ENCODE results near the gene RBP3. TPM values are rescaled to one million over a fixed set of nuclear protein-coding genes. Genes with fewer than 3 reads are reported as not detected.

RBP3 gene
- total RNA-seq, 2 donors from 2014 or later, result not detected

DNA sequence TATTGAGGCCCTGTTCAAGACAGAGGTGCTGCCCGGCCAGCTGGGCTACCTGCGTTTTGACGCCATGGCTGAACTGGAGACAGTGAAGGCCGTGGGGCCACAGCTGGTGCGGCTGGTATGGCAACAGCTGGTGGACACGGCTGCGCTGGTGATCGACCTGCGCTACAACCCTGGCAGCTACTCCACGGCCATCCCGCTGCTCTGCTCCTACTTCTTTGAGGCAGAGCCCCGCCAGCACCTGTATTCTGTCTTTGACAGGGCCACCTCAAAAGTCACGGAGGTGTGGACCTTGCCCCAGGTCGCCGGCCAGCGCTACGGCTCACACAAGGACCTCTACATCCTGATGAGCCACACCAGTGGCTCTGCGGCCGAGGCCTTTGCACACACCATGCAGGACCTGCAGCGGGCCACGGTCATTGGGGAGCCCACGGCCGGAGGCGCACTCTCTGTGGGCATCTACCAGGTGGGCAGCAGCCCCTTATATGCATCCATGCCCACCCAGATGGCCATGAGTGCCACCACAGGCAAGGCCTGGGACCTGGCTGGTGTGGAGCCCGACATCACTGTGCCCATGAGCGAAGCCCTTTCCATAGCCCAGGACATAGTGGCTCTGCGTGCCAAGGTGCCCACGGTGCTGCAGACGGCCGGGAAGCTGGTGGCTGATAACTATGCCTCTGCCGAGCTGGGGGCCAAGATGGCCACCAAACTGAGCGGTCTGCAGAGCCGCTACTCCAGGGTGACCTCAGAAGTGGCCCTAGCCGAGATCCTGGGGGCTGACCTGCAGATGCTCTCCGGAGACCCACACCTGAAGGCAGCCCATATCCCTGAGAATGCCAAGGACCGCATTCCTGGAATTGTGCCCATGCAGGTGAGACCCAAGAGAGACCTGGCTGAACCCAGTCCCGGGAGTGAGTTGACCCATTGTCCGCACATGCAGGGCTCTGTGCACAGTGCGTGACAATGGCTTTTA is 2.8 kb downstream of the RBP3 start:
- Mint-ChIP-seq H3K4me3 (no peak overlapping the region), H3K27me3 (peaks cover 11% of the 10 kb centered on the region), H3K36me3 (ENCODE audit: low read depth) (no peaks in the 10 kb centered on the region), H3K4me1 (peaks cover 2% of the 10 kb centered on the region), H3K27ac (no peak overlapping the region)
- no peak for DNase-seq
- ATAC-seq, result no peak
- H3K9me3 ChIP-seq (ENCODE audit: control insufficient read depth, low read length, poor library complexity, severe bottlenecking), result no peaks in the 10 kb centered on the region

DNA sequence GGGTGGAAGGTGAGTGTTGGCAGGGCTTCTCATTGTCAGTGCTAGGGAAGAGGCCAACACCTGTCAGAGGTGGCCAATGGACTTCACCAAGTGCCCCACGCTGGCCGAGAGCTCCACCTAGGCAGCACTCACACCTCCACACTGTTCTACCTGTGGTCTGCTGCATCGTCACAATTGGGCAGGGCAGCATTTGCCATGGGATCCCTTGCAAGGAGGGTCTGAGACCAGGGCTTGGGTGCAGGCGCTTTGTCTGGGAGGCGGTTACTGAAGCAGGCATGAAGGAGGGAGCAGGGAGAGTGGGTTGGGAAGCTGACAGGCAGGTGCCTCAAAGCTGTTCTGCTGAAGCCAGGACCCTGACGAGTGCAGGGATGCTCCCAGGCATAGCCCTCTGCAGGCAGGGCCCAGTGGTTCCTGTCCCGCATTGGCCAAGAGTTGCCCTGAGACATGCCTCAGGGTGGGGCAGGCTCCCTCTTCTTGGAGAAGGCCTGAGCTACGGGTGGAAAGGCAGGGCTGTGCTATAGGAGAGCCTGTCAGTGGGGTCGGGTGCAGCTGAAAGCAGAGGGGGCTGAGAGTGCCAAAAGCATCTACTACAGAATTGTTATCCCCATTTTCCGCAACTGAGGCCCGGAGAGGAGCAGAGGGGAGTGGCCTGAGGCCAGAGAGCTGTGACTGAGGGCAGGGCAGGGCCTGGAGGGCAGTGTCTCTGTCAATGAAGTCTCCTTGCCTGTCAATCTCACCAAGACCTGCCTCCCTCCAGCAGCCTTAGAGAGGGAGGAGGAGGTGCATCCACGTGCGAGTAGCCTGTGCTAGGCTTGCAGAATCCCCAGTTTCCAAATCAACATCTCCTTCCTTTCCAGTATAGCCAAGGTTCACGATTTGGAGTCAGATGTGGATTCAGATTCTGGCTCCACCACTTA is 4.0 kb downstream of the RBP3 start:
- H3K9me3 ChIP-seq (ENCODE audit: control insufficient read depth, low read length, poor library complexity, severe bottlenecking), result no peaks in the 10 kb centered on the region
- DNase-seq, result no peak
- Mint-ChIP-seq H3K4me3 (no peak overlapping the region), H3K36me3 (ENCODE audit: low read depth) (no peaks in the 10 kb centered on the region), H3K27me3 (peaks cover 6% of the 10 kb centered on the region), H3K27ac (no peak overlapping the region), H3K4me1 (no peaks in the 10 kb centered on the region)
- ATAC-seq, result no peak

DNA sequence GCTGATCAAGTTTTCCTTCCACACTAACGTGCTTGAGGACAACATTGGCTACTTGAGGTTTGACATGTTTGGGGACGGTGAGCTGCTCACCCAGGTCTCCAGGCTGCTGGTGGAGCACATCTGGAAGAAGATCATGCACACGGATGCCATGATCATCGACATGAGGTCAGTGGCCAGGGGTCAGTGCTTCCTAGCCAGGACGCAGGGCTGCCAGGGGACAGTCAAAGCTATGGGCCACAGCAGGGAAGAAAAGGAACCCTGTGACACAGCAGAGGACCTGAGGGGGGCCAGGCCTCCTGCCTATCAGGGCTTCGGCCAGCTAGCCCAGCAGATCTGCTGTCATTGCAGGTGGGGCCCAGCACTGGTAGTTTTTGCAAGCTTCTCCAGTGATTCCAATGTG is 5.2 kb downstream of the RBP3 start:
- H3K9me3 ChIP-seq (ENCODE audit: control insufficient read depth, low read length, poor library complexity, severe bottlenecking), result no peaks in the 10 kb centered on the region
- Mint-ChIP-seq H3K4me1 (no peaks in the 10 kb centered on the region), H3K27me3 (peaks cover 6% of the 10 kb centered on the region), H3K27ac (no peak overlapping the region), H3K4me3 (no peak overlapping the region), H3K36me3 (ENCODE audit: low read depth) (no peaks in the 10 kb centered on the region)
- DNase-seq (no peak), ATAC-seq (no peak)

DNA sequence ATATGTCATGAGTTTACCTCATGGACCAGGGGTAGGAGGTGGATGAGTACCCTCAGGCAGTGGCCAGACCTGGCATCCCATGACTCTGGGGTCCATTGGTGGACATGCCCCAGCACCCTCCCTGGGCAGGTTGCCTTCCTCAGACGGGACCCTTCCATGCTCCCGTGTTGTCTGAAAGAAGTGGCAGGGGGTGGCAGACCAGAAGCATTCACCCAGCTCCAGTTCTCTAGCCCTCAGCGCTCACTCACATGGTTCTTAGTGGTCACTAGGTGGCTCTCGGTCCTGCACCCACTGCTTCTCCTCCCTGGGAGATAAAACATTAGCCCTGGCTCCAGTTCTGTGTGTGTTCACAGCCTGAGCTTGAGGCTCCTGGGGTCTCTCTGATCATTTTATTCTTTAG is 6.0 kb downstream of the RBP3 start:
- no peaks in the 10 kb centered on the region for H3K9me3 ChIP-seq (ENCODE audit: control insufficient read depth, low read length, poor library complexity, severe bottlenecking)
- Mint-ChIP-seq H3K27me3 (peaks cover 6% of the 10 kb centered on the region), H3K4me1 (no peaks in the 10 kb centered on the region), H3K36me3 (ENCODE audit: low read depth) (no peaks in the 10 kb centered on the region), H3K27ac (peak overlapping the region; percentile 21), H3K4me3 (no peak overlapping the region)
- ATAC-seq, result no peak
- no peak for DNase-seq

DNA sequence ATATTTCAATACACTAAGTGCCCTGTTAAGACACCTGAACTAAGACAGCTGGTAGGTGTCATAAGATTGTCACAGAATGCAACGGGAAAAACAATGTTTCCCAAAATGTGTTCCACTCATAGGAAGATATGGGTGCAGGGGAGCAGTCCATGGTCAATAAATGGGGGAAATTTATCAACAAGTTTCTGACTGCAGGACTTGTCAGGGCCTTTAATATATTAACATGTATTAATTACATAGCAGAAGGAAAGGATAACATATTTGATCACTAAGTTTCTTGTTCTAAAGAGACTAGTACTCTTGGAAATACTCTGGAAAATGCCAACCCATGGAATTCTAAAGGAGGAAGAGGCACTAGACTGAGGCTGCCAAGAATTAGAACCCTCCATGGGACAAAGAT is 6.7 kb downstream of the RBP3 start:
- Mint-ChIP-seq H3K27ac (no peak overlapping the region), H3K4me1 (no peaks in the 10 kb centered on the region), H3K27me3 (peaks cover 3% of the 10 kb centered on the region), H3K4me3 (no peak overlapping the region), H3K36me3 (ENCODE audit: low read depth) (no peaks in the 10 kb centered on the region)
- no peak for ATAC-seq
- no peak for DNase-seq
- no peaks in the 10 kb centered on the region for H3K9me3 ChIP-seq (ENCODE audit: control insufficient read depth, low read length, poor library complexity, severe bottlenecking)

DNA sequence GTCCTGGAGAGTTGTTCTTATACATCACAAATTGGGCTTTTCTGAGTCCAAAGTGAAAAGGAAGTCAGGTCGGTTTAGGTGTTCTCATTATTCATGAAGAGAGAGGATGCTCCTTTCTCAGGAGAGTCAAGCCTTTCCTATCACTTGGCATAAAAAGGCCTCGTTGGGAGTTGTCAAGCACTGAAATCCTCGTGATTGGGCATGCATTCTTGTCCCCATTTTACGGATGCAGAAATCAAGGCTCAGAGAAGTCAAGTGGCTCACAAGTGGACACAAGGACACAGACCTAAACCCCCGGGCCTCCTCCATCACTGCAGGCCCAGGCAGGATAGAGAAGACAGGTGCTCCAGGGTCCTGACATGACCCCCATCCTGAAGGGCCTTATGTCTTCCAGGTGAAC is 8.5 kb downstream of the RBP3 start:
- no peaks in the 10 kb centered on the region for H3K27me3 Mint-ChIP-seq
- H3K4me3 Mint-ChIP-seq, result no peak overlapping the region

DNA sequence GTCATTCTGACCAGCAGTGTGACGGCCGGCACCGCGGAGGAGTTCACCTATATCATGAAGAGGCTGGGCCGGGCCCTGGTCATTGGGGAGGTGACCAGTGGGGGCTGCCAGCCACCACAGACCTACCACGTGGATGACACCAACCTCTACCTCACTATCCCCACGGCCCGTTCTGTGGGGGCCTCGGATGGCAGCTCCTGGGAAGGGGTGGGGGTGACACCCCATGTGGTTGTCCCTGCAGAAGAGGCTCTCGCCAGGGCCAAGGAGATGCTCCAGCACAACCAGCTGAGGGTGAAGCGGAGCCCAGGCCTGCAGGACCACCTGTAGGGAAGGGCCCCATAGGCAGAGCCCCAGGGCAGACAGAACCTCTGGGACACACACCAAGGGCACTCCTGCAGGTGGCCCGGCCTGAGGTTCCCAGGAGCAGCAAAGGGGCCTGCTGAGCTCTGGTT is 9.0 kb downstream of the RBP3 start:
- ATAC-seq (no peak), DNase-seq (no peak)
- Mint-ChIP-seq H3K27ac (no peak overlapping the region), H3K36me3 (ENCODE audit: low read depth) (no peaks in the 10 kb centered on the region), H3K27me3 (no peaks in the 10 kb centered on the region), H3K4me1 (no peaks in the 10 kb centered on the region), H3K4me3 (no peak overlapping the region)
- H3K9me3 ChIP-seq (ENCODE audit: control insufficient read depth, low read length, poor library complexity, severe bottlenecking), result no peaks in the 10 kb centered on the region

More for the DNA sequence above, 8.5 kb downstream of the RBP3 start:
- Mint-ChIP-seq H3K36me3 (ENCODE audit: low read depth) (no peaks in the 10 kb centered on the region), H3K27ac (no peak overlapping the region), H3K4me1 (no peaks in the 10 kb centered on the region)
- ATAC-seq (no peak), DNase-seq (no peak)
- no peaks in the 10 kb centered on the region for H3K9me3 ChIP-seq (ENCODE audit: control insufficient read depth, low read length, poor library complexity, severe bottlenecking)

DNA sequence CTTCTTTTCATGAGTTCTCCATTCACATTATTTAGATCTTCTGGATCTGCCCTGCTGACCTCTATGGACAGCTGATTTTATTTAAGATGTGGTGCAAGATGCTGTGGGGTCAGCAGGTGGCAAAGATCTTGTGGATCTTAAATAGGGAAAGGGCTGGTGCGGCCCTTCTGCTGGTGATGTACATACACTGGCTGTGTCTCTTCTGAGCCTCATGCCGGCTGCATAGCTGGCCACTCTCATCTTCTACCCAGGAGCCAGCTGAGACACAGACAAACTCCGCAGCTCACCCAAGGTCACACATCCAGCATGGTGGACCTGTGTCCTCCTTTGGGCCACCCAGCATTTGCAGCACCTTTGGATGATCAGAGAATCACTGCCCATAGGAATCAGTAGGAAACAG is 9.7 kb downstream of the RBP3 start:
- Mint-ChIP-seq H3K4me1 (no peaks in the 10 kb centered on the region), H3K4me3 (no peak overlapping the region), H3K27ac (no peak overlapping the region), H3K27me3 (no peaks in the 10 kb centered on the region), H3K36me3 (ENCODE audit: low read depth) (no peaks in the 10 kb centered on the region)
- no peaks in the 10 kb centered on the region for H3K9me3 ChIP-seq (ENCODE audit: control insufficient read depth, low read length, poor library complexity, severe bottlenecking)
- ATAC-seq (no peak), DNase-seq (no peak)

DNA sequence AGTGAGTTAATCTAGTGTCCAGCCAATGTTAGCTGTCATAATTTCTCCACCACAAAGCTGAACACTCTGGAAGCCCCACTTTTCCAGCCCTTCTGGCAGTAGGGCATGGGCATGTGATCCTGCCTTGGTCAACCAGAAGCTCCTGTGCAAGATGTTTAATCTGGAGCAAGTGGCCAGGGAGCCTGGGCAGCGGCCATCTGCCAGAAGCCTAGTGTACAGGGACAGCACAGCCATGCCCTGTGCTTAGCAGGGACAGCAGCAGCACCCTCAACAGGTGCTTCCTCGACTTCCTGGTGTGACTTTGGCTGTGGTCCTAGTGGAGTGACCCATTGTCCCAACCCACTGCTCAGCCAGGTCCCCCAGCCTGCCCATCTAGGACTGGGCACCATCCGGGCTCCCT is 10.3 kb downstream of the RBP3 start:
- ATAC-seq (no peak), DNase-seq (no peak)
- no peak overlapping the region for H3K4me3 Mint-ChIP-seq
- no peaks in the 10 kb centered on the region for H3K27me3 Mint-ChIP-seq
- H3K36me3 Mint-ChIP-seq (ENCODE audit: low read depth), result no peaks in the 10 kb centered on the region
- H3K4me1 Mint-ChIP-seq, result no peaks in the 10 kb centered on the region
- H3K27ac Mint-ChIP-seq, result no peak overlapping the region
- no peaks in the 10 kb centered on the region for H3K9me3 ChIP-seq (ENCODE audit: control insufficient read depth, low read length, poor library complexity, severe bottlenecking)

DNA sequence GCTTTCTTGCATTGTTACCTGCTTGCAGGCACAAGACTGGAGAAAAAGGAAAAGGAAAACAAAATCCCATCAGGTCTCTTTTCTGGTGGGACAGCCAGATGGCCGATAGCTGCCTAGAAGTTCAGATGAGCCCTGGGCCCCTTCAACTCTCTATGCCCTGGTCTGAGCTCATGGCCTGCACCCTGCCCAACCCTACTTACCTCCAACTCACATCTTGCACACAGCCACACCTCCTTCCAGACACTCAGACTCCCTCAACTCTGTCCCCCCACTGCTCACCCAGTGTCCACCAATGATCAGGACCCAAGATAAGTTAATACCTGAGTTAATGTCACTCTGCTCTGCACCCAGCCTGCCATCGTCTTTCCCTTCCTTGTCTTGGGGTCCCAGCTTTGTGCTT is 10.9 kb downstream of the RBP3 start:
- Mint-ChIP-seq H3K4me1 (no peaks in the 10 kb centered on the region), H3K27ac (peak overlapping the region; percentile 49), H3K36me3 (ENCODE audit: low read depth) (no peaks in the 10 kb centered on the region), H3K27me3 (peaks cover 3% of the 10 kb centered on the region), H3K4me3 (no peak overlapping the region)
- H3K9me3 ChIP-seq (ENCODE audit: control insufficient read depth, low read length, poor library complexity, severe bottlenecking), result no peaks in the 10 kb centered on the region
- ATAC-seq (no peak), DNase-seq (no peak)

DNA sequence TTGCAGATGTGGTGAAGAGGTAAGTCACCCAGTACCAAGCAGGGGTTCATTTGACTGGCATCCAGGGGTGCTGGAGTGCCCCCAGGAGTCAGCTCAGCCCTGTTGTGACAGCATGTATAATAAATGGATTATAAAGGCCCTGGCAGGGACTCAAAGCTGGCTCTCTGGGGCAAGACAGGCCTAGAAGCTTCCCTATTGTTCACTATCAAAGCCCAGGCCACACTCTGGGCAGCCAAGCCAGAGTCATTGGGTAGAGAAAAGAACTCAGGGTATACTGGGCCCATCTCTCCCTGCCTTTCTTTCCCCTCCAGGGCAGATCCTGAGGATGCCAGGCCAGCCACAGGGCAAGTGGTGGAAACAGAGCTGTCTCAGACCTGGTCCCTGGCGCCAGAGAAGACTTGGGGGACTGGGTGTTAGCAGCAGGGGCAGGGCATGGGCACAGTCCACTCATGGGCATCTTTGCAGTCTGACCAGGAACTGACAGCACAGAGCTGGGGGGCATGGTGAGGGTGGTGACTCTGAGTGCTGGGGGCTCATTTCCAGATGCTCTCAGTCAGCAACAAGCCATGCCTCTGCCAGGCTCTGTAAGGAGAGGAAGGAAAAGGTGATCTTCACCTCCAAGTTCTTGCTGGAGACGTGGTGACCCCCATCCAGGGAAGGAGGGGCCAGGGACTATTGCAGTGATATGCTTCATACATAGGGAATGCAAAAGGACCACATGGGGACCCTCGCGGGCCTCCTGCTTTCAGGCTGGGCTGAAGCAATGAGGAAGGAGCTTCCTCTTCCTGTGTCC is 11.7 kb downstream of the RBP3 start:
- DNase-seq (no peak), ATAC-seq (no peak)
- H3K27me3 Mint-ChIP-seq, result peaks cover 7% of the 10 kb centered on the region
- H3K4me3 Mint-ChIP-seq, result no peak overlapping the region
- H3K4me1 Mint-ChIP-seq, result no peaks in the 10 kb centered on the region
- peak overlapping the region; percentile 49 for H3K27ac Mint-ChIP-seq
- H3K36me3 Mint-ChIP-seq (ENCODE audit: low read depth), result no peaks in the 10 kb centered on the region
- H3K9me3 ChIP-seq (ENCODE audit: control insufficient read depth, low read length, poor library complexity, severe bottlenecking), result no peaks in the 10 kb centered on the region

DNA sequence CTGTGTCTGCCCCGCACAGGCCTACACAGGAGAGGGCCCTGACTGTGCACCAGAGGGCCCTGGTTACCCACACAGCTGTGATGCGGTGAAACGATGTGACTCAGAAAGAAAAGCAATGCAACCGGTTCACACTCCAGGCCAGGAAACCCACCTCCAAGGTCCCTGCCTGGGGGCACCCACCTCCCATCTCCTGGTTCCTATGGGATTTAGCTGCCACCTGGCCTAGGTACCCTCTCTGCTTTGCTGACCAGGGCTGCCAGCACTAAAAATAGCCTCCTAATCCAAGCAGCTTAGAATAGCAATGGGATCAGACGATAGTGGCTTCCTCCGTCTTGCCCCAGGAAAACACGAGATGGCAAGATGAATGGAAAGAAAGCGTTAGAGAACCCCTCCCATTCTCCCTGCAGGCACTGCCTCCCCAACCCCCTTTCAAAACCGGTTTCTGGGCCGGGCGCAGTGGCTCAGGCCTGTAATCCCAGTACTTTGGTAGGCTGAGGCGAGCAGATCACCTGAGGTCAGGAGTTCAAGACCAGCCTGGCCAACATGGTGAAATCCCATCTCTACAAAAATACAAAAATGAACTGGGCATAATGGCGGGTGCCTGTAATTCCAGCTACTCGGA is 12.4 kb downstream of the RBP3 start:
- no peak for ATAC-seq
- no peak overlapping the region for H3K4me3 Mint-ChIP-seq

More for the DNA sequence above, 12.4 kb downstream of the RBP3 start:
- Mint-ChIP-seq H3K27me3 (peaks cover 12% of the 10 kb centered on the region), H3K36me3 (ENCODE audit: low read depth) (no peaks in the 10 kb centered on the region), H3K4me1 (no peaks in the 10 kb centered on the region), H3K27ac (no peak overlapping the region)
- DNase-seq, result no peak
- H3K9me3 ChIP-seq (ENCODE audit: control insufficient read depth, low read length, poor library complexity, severe bottlenecking), result no peaks in the 10 kb centered on the region
